Epithelial cell of esophagus (primary cell): Measurements from ENCODE around the gene INPP5A.

ENCODE experiments used
- DNase-seq: peaks from one replicate; pipeline ENCODE4 v3.0.0; 2010; ENCODE audit warnings: low read depth
- H3K4me3 ChIP-seq: 2 replicates; pipeline ENCODE4 v1.5.1; 2011; ENCODE audit warnings: mild to moderate bottlenecking, low read length, control low read depth
- CTCF ChIP-seq: IDR thresholded peaks from 2 replicates; pipeline ENCODE4 v1.5.1; 2011; ENCODE audit warnings: low read depth, mild to moderate bottlenecking, low read length, control low read depth, inconsistent platforms; ENCODE audit not compliant: insufficient read depth; ENCODE audit errors: missing control alignments

Gene INPP5A

DNA sequence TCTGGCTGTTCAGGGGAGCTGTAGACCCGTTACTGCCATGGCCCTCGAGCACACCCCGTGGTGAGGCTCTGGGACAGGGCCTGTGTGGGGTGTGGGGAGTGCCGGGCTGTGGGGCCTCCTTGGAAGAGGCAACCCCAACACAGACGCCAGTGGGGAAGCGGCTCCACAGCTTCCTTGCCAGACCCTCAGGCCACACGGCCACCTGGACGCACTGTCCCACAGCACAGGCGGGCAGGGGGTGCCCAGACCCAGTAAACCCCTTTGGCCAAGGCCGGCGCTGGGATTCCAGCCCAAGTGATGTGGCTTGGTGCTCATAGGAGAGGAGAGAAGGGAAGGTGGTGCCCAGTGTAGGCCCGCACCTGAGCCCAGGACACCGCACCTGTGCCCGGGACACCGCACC, 261.3 kb downstream of the INPP5A start:
- no peak for DNase-seq
- no peak overlapping the region for H3K4me3 ChIP-seq
- TF ChIP-seq CTCF = no peak

GRCh38 chr10:132799865-132800264, 262.3 kb downstream of the INPP5A start:
- H3K4me3 ChIP-seq = no peak overlapping the region
- no peak for TF ChIP-seq CTCF

GRCh38 chr10:132802048-132802447, 264.5 kb downstream of the INPP5A start:
- no peak overlapping the region for H3K4me3 ChIP-seq
- no peak for DNase-seq
- no peak for TF ChIP-seq CTCF

More at GRCh38 chr10:132799865-132800264, 262.3 kb downstream of the INPP5A start:
- DNase-seq = no peak

DNA sequence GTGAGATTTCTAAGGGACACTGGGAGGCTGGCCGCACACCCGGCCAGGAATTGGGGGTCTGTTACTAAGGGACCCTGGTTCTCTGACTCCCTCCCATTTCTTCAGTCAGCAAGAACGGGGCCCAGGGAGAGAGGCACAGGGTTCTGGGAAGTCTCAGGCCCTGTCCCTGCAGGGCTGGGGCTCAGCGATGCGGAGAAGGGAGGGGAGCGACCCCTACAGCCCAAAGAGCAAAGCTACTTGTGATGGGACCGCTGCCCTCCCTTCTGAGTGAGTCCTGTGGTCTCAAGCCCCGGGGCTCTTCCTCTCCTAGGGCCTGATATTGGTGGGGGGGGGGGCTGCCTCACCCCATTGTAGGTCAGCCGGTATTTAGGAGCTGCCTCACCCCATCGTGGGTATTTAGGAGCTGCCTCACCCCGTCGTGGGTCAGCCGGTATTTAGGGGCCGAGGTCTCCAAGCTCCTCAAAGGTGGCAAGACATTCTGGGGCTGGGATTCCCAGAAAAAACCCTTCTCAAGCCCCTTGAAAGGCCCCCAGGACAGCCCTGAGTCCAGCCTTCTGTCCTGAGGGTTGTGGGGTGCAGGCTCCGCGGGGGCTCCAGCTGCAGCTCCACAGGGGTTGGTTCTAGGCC, 265.2 kb downstream of the INPP5A start:
- no peak overlapping the region for H3K4me3 ChIP-seq
- TF ChIP-seq CTCF = no peak
- no peak for DNase-seq

DNA sequence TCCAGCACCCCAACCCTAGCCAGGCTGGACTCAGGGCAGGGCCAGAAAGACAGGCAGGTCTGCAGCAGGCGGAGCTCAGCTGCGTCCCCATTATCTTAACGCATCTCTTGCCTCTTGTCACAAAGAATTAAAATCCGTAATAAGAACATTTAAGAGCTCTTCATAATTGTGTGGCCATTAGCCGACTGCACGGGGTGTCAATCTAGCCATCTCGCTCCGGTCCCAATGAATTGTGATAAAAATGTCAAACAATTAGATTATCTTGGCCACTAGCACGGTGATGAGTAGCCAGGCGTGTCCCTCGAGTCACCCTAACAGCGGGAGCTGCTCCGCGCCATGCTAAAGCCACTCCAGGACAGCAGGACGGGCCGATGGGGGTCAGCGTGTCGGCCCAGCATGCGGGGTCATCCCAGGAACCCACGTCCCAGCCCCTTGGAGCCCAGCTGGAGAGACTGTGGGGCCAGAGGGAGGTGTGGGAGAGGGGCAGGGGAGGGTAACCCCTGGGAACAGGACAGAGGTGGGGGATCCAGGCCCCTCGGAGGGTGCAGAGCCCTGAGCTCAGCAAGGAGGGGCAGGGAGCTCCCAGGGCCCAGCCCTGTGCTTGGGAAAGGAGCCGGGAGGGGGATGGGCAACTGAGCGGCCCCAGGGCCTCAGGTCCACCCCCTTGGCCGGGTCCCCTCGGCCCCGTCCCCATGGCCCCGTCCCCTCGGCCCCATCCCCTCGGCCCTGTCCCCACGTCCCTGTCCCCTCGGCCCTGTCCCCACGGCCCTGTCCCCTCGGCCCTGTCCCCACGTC, 266.0 kb downstream of the INPP5A start:
- no peak for TF ChIP-seq CTCF
- DNase-seq = no peak
- H3K4me3 ChIP-seq = no peak overlapping the region

DNA sequence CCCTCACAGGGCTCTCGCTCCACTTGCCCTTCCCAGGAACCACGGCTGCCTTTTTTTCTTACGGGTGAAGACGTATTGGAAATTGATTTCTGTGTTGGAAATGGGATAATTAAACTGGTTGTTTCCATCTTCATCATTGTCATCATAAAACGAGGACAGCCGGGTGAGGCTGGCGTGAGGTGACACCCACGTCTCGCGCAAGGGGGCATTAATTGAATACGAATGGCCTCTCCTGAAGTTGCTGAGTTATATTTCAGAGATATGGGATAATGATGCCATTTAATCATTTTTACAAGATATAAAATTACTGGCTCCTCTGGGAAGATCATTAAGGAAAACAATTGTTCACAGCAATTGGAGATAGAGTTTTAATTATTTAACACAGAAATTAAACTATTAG, 266.7 kb downstream of the INPP5A start:
- H3K4me3 ChIP-seq = no peak overlapping the region
- no peak for DNase-seq
- no peak for TF ChIP-seq CTCF
